ENCODE results near the gene HAUS3.

DNA sequence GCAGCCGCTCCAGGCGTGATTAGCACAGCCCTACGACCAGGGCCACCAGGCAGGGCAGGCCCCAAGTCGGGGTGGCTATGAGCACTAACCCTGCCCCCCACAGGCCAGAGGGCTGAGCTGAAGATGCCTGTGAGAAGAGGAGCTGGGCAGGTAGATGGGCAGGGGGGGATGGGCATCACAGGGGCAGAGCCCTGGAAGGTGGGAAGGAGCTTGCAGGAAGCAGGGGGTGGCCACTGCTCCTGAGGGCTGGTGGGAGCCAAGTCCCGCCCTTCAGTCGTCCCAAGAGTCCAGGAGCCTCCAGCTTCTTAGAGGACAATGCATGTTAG lies 27.2 kb upstream of the HAUS3 start:
- TF ChIP-seq ZNF768 (tag by site-specific recombination; IDR thresholded peaks at IDR 0.05) (no peak), ZNF274 (IDR thresholded peaks at IDR 0.05; ENCODE audit: low read length) (no peak), ZNF274 (tag by site-specific recombination; IDR thresholded peaks at IDR 0.05; ENCODE audit: borderline replicate concordance) (no peak), ZEB2 (tag by site-specific recombination; IDR thresholded peaks at IDR 0.05) (no peak)

Measured in HEK293 (cell line).